ENCODE data around the gene NR3C1. TPM values are rescaled to one million over a fixed set of nuclear protein-coding genes. Genes with fewer than 3 reads are reported as not detected.

The NR3C1 gene
- total RNA-seq, 4 donors from 2014 or later, result 40.4 to 55.0 (median 45.2) TPM

- intact Hi-C loops (cut with DNase I; ENCODE audit: low total_unique reads), result no loop called here
- no peak for DNase-seq (ENCODE audit: low spot score in 2 of 2)
- no peak for TF ChIP-seq CTCF (IDR thresholded peaks at IDR 0.05)
- TF ChIP-seq POLR2A (IDR thresholded peaks at IDR 0.05), result no peak
- H3K4me3 ChIP-seq (ENCODE audit: low read depth, poor library complexity, severe bottlenecking), result no peak overlapping the region
- WGBS, 2 donors, result 80 to 89% methylated on average over 2 of the region's 2 CpGs
Observed at GRCh38 chr5:143279698-143280097, 123.8 kb downstream of the NR3C1 start.

DNA sequence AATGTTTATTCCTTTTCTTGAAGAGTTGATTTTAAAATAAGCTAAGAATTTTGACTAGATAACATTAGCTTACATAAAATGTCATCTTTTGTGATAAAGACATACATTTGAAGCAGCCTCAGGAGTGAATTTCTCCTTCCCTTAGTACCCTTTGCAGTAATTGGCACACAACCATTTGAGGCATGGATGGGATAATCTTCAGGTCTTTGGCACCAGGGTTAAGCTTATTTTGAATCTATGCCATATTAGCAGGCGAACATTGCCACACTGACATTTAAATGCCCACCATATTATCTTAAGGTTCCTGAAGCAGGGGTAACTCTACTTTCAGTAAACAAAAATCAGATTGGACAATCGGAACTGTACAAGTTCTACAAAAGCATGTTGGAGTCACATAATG, 126.0 kb downstream of the NR3C1 start:
- DNase-seq (ENCODE audit: low spot score in 2 of 2), result no peak
- 92% methylated on average over 2 of the region's 2 CpGs for WGBS, 2 donors
- H3K4me3 ChIP-seq (ENCODE audit: low read depth, poor library complexity, severe bottlenecking), result no peak overlapping the region
- TF ChIP-seq CTCF (IDR thresholded peaks at IDR 0.05) (no peak), POLR2A (IDR thresholded peaks at IDR 0.05) (no peak)
- intact Hi-C loops (cut with DNase I; ENCODE audit: low total_unique reads), result no loop called here

DNA sequence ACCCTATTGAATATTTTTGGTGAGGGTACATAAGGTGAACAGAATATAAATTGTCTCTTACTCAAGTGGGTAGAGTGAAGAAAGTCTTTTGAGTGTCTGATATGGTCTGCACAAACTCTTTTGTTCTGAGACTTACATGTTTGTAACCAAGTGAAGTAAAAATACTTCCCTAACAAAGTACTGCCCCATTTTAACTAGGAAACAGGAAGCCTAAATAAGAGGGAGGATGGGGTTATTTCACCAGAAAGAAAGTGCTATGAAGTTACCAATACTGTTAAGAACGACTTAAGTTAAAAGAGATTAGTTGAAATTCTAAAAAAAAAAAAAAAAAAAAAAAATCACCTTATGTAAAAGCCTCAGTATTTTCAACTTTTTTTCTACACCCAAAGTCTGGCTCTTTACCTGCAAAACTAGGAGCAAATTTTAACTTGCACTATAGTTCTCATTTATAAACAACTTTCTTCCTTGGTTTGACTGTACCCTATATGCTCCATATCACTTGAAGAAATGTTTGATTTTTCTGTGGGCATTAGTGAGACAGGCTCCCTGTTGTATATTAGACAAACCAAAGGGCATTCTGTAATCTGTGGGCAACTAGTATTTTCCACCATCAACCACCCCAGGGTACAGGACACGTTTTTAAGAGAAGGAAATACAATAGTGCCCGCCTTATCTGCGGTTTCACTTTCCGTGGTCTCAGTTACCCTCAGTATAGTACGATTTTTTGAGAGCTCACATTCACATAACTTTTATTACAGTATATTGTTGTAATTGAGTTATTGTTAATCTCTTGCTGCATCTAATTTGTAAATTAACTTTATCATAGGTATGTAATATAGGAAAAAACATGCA, 127.7 kb downstream of the NR3C1 start:
- H3K4me3 ChIP-seq (ENCODE audit: low read depth, poor library complexity, severe bottlenecking), result no peak overlapping the region
- DNase-seq (ENCODE audit: low spot score in 2 of 2), result no peak
- WGBS, 2 donors, result 77 to 81% methylated on average over 6 of the region's 6 CpGs
- TF ChIP-seq CTCF (IDR thresholded peaks at IDR 0.05) (no peak), POLR2A (IDR thresholded peaks at IDR 0.05) (no peak)
- intact Hi-C loops (cut with DNase I; ENCODE audit: low total_unique reads), result no loop called here

GRCh38 chr5:143274952-143275351, 128.5 kb downstream of the NR3C1 start:
- no peak overlapping the region for H3K4me3 ChIP-seq (ENCODE audit: low read depth, poor library complexity, severe bottlenecking)
- TF ChIP-seq POLR2A (IDR thresholded peaks at IDR 0.05), result no peak
- TF ChIP-seq CTCF (IDR thresholded peaks at IDR 0.05), result no peak
- intact Hi-C loops (cut with DNase I; ENCODE audit: low total_unique reads), result no loop called here
- 47 to 55% methylated on average over 1 of the region's 1 CpG for WGBS, 2 donors
- no peak for DNase-seq (ENCODE audit: low spot score in 2 of 2)

GRCh38 chr5:143271431-143271830, 132.1 kb downstream of the NR3C1 start:
- 70 to 75% methylated on average over 2 of the region's 2 CpGs for WGBS, 2 donors
- no peak overlapping the region for H3K4me3 ChIP-seq (ENCODE audit: low read depth, poor library complexity, severe bottlenecking)
- TF ChIP-seq POLR2A (IDR thresholded peaks at IDR 0.05), result no peak
- TF ChIP-seq CTCF (IDR thresholded peaks at IDR 0.05), result no peak
- no peak for DNase-seq (ENCODE audit: low spot score in 2 of 2)
- intact Hi-C loops (cut with DNase I; ENCODE audit: low total_unique reads), result no loop called here

GRCh38 chr5:143268388-143268787, 135.1 kb downstream of the NR3C1 start:
- 96 to 98% methylated on average over 2 of the region's 2 CpGs for WGBS, 2 donors
- intact Hi-C loops (cut with DNase I; ENCODE audit: low total_unique reads), result no loop called here
- TF ChIP-seq POLR2A (IDR thresholded peaks at IDR 0.05) (no peak), CTCF (IDR thresholded peaks at IDR 0.05) (no peak)
- no peak overlapping the region for H3K4me3 ChIP-seq (ENCODE audit: low read depth, poor library complexity, severe bottlenecking)
- no peak for DNase-seq (ENCODE audit: low spot score in 2 of 2)
